NCI-H187 (cell line): ENCODE measurements around the gene RALA.

Source experiments
- DNase-seq, 2 experiments: peaks; one replicate each; lab custom pipeline; 2025; lab: John Stamatoyannopoulos, UW

The RALA gene, protein sequence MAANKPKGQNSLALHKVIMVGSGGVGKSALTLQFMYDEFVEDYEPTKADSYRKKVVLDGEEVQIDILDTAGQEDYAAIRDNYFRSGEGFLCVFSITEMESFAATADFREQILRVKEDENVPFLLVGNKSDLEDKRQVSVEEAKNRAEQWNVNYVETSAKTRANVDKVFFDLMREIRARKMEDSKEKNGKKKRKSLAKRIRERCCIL

DNA sequence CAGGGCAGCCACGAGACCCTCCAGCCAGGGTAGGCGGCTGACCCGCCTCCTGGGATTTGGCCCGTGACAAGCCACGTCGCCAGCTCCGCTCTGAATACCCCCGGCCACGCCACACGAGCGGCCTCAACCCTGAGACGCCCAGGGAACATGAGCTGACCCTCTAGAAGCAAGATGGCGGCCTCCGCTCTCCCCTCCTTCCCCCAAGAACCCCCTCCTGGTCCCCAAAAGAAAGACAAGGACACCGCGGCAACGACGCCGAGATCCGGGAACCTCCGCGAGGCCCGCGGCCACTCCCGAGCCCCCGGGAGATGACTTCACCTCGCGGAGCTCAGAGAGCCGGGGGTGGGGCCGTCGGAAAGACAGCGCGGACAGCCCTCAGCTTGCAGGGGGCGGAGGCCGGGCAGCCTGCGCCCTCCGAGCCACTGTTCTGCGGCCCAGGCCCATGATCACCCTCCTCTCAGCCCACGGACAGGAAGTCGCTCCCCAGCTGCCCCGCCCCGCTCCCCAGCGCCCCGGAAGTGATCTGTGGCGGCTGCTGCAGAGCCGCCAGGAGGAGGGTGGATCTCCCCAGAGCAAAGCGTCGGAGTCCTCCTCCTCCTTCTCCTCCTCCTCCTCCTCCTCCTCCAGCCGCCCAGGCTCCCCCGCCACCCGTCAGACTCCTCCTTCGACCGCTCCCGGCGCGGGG is at the start of gene RALA:
RALA (plus strand) TSS at position 526 of the 685 bp plus-strand sequence. CDS start 63,096 bp downstream, outside the sequence.
- DNase-seq = peak; percentile 55 to 84

DNA sequence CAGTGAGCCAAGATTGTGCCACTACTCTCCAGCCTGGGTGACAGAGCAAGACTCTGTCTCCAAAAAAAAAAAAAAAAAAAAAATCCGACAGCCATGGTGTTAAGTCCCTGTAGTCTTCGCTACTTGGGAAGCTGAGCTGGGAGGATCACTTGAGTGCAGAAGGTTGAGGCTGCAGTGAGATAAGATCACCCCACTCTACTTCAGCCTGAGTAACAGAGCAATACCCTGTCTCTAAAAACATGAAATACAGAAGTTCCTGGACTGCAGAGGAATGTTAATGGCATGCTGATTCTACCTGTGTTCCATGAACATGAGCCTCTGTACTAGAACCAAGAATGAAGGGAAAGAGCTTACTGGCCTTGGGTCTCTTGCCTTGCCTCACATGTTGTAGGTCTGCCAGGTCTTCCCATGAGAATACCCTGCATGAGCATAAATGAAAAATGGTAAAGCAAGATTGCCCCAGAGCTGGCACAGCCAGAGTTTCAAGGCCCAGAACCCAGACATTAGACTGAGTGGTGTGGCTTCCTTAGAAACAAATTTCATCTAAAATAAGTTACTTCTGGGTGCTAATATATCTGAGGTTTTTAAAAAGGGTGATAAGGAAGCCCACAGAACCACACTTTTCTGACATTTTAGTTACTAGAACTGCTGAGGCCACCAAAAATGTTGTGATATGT is 48.6 kb upstream of the RALA start:
- DNase-seq = no peak

DNA sequence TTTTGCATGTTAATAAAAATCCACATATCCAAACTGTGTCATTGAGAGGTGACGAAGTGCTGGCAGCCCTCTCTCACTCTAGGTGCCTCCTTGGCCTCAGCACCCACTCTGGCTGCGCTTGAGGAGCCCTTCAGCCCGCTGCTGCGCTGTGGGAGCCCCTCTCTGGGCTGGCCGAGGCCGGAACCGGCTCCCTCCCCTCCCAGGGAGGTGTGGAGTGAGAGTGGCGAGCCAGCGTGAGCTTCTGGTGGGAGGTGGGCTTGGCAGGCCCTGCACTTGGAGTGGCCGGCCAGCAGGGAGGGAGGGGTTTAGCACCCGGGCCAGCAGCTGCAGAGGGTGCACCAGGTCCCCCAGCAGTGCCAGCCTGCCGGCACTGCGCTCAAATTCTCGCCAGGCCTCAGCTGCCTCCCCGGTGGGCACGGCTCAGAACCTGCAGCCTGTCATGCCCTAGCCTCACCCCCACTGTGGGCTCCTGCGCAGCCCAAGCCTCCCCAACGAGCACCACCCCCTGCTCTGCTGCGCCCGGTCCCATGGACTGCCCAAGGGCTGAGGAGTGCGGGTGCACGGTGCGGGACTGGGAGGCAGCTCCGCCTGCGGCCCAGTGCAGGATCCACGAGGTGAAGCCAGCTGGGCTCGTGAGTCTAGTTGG is 46.0 kb upstream of the RALA start:
- DNase-seq = no peak

DNA sequence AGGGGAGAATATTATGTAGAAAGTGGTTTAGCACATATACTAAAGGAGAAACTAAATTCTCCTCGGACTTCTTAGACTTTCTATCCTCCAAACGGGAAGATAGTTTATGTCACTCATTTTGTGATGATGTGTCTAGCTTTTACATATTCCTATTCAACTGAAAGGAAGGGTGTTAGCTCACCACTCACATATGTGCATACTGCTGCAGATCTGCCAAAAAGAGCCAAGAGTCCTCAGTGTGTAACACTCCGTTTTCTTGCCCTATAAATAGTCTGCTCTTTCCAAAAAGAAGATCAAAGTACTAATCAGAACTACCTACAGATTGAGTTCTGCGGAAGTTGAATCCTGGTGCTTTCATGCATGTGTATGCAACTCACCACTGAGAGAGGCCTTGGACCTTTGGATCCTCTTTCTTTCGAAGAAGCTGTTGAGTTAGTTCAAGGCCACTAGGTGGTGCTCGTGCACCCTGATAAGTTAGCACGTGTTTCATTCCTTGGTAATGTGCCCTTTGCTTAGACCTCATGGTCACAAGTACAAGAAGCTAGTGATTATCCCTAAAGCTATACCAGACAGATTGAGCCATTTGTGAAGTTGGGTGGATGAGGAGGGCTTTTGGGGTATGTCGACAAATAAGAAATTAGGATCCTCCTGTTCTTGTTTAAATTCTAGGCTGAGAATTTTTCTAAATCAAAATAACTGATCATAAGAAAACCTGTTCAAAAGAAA is 43.1 kb upstream of the RALA start:
- DNase-seq = peak; percentile 7 to 72

DNA sequence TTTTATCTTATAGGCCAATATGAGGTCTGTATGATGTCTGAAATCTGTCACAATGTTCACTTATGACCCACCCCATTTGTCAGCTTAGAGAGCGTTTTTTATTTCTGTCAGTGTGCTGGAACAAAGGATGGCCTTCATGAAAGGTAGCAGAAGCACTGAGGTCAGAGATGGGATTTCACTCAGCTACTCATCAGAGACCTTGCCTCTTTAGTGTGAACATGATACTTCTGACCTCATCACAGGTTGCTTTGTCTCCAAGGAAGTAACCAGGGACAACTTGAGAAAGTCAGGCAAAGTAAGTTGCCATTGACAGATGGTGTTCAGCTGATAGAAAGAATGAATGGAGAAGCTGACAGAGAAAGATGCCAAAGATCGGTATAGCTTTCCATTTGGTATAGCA is 40.8 kb upstream of the RALA start:
- no peak for DNase-seq

DNA sequence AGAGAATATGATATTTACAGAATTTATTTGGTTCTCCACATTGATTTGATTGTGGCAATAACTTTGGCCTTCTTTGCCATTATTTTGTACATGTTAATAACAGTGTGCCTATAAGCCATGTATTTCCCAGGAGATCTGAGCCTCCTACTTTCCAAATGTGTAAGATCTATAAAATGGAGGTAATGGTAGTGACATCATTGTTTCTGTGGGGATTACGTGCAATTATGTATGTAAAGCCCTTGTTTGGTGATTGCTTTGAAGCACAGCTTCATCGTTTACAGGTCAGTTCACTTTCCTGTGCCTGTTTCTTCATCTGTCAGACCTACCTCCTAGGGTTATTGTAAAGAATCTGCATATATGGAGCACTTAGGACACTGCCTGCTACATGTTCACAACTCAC is 39.8 kb upstream of the RALA start:
- DNase-seq = no peak

DNA sequence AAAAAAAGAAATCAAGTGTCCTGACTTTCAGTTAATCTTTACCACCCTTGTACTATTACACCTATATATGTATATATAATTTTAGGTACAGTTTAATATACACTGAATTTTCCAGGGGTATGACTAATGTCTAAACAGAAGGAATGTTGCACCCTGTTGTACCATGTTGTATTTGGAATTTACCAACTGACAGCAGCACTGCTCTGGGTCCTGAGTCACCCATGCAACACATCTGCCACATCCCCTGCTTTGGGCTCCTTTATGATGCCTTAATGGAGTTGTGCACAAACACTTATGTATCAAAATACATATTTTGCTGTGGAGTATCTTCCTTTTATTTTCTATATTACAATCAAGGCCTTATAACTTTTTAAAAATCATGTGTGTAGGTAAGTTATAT is 36.0 kb upstream of the RALA start:
- no peak for DNase-seq

DNA sequence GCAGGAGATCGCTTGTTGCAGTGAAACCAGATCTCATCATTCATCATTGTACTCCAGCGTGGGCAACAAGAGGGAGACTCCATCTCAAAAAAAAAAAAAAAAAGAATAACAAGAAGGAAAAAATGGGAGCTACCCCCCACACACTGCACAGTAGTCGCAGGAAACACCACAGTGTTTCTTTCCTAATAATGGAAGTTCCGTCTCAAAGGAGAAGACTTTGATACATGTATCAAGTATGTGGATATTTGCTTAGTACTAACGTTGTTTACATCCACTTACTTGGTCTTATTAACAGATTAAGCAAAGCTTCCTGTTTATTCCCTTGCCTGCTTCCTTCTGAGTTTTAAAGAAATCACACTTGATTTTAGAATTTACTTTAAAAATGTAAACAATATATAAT is 35.0 kb upstream of the RALA start:
- DNase-seq = no peak

DNA sequence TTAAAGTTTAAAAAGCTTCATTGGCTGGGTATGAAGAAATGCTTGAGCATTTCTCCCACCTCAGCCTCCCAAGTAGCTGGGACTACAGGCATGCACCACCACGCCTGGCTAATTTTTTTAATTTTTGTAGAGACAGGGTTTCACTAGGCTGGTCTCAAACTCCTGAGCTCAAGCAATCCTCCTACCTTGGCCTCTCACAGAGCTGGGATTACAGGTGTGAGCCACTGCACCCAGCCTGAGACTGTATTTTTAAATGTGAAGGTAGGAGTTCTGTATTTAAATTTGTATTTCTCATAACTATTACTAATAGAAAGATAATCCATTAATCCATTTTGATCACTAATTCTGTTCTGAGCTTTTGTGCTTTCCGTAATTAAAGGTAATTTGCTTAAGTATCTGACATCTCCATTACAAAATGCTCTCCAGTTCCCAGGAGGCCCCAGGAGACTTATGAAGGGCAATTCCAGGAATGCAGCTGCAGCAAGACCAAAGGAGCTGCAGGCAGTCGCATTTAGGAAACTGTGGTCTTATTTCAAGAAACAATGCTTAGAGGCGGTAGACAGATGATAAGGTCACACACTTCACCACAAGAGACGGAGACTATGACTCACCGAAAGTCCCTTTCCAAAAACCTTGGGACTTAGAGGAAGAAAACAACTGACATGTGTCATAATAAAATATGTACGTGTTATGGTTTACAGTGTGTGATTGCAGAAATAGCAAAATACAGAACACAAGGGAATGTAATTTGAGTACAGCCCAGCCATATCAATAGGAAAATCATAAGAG is 33.9 kb upstream of the RALA start:
- peak; percentile 1 to 4 for DNase-seq

DNA sequence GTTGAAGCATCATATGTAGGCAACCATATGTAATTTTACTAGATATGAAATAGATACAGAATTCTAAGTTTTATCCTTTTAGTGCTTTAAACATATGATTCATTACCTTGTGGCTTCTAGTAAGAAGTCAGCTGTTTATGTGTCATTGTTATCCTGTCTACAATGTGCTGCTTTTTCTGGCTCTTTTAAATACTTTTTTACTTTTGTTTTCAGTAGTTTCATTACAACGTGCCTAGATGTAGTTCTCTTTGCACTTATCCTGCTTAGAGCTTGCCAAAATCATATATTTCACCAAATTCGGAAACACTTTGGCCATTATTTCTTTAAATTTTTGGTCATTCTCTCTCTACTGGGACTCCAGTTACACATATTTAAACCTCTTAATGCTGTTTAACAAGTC is 30.8 kb upstream of the RALA start:
- no peak for DNase-seq

DNA sequence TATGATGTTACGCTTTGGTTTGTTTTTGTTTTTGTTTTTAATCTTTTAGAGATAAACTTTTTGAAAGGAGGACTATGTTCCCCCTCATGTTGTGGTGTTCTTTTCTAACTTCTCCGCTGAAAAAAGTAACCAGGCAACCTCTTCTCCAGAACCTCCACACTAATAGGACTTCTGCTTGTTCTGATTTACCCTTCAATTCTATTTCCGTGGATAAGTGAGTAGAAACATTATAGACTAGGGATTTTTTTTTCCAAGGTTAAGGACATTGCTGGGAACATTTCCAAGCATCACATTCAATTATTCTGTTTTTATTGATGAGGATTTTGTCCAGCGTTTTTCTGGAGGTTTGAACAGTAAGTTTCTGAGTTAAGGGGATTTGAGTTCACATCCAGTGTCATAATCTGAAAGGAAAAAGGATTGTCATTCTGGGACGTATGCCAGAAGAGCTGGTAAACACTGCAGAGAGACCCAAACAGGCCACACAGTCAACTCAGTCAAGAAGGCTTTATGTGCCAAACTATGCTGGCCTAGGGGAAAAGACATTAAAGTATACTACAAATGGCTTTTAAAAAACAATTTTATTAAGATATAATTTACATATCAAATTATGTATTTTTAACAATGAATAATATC is 28.3 kb upstream of the RALA start:
- no peak for DNase-seq

DNA sequence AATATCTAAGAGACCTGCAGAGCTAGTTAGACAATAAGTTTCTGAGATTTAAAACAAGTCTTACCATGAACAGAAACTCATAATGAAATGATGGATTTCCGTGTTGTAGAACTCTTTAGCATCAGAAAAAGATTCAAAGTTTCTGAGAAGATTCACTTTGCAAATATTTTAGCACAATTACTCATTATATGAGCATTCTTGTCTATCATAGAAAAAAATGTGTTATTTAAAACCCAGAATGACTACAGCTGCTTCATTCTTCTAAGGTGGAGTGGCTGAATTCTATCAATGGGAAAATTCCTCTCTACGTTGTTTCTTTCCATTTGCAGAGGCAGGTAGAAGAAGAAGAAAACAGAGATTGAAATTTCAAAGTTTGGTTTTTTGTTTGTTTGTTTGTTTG is 21.0 kb upstream of the RALA start:
- no peak for DNase-seq

DNA sequence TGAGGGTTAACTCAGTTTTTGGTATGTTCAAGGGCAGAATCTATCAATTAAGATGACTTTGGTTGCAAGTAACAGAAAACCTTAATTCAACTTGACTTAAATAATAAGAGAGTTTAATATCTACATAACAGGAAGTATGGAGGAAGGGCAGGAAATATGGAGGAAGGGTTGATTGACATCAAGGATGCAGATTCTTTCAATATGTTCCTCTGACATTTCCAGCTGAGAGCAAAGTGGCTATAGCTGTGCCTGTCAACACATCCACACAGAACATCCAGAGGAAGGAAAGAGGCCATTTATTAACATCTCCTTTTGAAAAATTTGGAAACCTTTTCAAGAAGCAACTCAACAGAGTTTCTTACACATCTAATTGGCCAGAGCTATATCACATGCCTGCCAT is 19.4 kb upstream of the RALA start:
- no peak for DNase-seq

DNA sequence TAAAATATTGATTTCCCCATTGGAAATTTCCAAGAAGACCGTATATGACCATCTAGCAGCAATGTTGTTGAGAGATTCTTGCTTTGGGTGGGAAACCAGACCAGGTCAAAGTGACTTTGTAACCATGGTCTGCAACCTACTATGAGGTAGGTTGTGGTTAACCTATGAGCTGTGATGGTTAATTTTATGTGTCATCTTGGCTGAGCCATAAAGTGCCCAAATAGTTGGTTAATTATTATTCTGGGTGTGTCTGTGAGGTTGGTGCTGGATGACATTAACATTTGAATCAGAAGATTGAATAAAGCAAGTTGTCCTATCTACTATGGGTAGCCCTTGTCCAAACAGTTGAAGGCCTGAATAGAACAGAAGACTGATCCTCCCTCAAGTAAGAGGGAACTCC is 18.3 kb upstream of the RALA start:
- DNase-seq = no peak

DNA sequence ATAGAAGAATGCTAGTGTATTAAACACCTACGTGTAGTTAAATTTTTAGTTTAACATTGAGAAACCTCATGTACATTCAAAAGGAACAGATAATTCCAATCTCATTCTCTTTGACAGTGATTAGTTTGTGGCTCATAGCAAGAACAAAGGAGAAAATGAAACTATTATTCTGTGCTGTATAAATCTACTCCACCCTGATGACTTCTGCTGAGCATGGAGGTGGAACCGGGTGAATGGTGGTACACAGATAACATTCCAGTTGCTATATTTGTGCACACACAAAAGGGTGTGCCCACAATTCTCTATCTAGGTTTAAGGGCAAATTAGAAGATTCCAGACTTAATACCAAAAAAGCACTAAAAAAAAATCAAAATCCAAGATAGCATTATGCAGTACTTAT is 17.0 kb upstream of the RALA start:
- DNase-seq = no peak

DNA sequence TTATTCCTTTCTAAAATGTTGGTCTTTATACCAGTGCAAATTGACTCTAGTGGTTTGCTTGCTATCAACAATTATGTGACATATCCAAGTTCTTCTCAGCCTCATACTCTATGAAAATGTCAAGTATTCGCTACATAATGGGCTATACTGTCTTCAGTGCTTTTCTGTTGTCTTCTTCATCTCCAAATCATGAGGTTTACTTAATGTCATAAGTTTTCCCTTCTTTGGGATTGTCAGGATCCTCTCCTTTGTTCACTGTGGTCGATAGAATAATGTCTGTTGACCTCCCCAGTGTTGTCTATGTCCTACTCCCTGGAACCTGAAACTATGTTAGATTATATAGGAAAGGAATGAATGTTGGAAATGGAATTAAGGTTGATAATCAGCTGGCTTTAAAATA is 16.4 kb upstream of the RALA start:
- DNase-seq = no peak

DNA sequence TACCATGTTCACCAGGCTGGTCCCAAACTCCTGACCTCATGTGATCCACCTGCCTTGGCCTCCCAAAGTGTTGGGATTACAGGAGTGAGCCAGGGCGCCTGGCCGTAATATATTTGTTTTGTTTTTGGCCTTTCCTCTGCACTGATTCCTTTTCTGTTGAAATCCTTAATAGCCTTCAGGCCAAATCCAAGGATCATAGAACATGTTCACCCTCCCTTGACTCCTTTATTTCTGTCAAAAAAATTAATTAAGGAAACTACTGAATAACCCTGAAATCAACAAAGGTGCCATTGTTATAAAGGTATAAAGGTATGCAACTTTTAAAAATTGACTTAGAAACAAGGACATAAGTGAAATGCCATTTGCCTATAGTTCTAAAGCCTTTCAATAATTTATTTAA is 15.5 kb upstream of the RALA start:
- DNase-seq = no peak

DNA sequence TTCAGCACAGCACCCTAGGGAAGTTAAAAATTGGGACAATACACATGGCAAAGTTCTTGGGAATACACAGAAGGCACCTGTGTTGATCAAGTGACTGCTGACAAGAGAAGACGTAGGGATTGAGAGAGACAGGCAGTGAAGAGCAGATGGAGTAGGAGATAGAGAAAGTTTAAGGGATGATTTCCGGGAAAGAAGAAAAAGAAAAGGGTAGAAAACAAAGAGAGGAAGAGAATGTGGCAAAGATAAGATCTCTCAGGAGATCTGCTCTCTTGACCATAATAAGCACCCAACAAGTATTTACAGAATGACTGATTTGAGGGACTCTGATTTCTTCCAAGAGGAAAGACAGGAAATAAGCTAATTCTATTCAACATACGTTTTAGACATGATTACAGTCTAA is 15.1 kb upstream of the RALA start:
- no peak for DNase-seq

DNA sequence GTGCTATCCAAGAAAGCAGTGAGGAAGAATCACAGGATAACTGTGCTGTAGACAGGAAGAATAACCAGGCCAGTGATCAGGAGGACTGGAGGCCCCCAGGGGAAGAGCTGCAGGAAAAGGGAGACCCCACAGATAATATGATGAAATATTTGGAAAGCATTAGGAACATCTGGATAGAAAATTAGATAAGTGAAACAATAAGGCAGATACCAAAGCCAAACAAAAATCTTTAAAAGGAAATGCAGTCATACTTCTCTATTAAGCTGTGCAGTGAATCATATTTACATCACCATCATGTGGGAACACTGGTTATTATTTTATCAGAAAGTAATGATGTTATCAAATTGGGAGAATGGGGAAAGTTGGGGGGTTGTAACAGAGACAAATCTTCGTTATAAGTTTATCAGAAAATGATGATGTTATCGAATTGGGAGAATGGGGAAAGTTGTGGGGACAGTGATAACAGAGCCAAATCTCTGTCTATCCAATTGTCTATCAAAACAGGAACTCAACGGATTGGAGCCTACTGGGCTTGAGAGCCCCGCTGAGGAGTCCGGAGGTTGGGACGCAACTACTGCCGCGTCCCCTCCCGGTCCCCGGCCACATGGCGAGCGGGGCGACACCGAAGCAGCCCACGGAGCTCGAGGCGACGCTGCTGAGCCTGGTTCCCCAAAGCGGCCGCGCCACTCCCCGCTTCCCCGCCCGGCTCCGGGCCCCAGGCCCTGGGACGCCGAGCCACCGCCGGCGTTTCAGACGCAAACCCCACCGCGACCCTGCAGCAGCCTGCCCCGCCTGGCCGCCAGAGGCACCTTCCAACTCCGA is 14.0 kb upstream of the RALA start:
- no peak for DNase-seq

DNA sequence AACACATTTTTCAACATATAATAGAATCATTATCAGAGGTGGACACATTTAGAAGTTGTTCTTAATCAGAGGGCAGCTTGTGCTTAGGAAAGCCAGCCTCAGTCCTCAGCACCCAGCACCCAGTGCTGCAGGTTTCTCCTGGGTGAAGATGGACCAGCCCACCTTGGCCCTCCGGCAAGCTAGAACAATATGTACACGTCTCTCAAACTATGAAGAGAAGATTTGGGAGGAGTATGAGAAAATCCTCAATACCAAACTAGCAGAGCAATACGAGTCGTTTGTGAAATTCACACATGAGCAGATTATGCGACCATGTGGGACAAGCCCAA is 13.5 kb upstream of the RALA start:
- no peak for DNase-seq
